Smooth muscle cell (in vitro differentiated cells): Measurements from ENCODE around the gene CCDC184. TPM values are rescaled to one million over a fixed set of nuclear protein-coding genes. Genes with fewer than 3 reads are reported as not detected.

Experiments used
- DNase-seq: peaks from one replicate; lab custom pipeline; 2025; ENCODE audit not compliant: unreplicated experiment; lab: John Stamatoyannopoulos, UW
- H2AFZ ChIP-seq: fragments of 200-600 bp; sonication (generic); 2 replicates; pipeline ENCODE4 v1.6.0; 2016; ENCODE audit warnings: antibody characterized with exemption, low read depth, mild to moderate bottlenecking
- H3F3A ChIP-seq: fragments of 200-600 bp; sonication (generic); 2 replicates; pipeline ENCODE4 v1.6.0; 2017; ENCODE audit warnings: antibody characterized with exemption, low read depth
- H3K27ac ChIP-seq: fragments of 200-600 bp; sonication (generic); 2 replicates; pipeline ENCODE4 v1.5.1; 2016; ENCODE audit warnings: low read depth, mild to moderate bottlenecking
- H3K27me3 ChIP-seq: fragments of 200-600 bp; sonication (generic); 2 replicates; pipeline ENCODE4 v1.6.1; 2016; ENCODE audit warnings: low read depth, mild to moderate bottlenecking
- H3K36me3 ChIP-seq: fragments of 200-600 bp; sonication (generic); 2 replicates; pipeline ENCODE4 v1.5.1; 2016; ENCODE audit warnings: low read depth
- H3K4me1 ChIP-seq: fragments of 200-600 bp; sonication (generic); 2 replicates; pipeline ENCODE4 v1.5.1; 2016; ENCODE audit warnings: low read depth
- H3K4me2 ChIP-seq: fragments of 200-600 bp; sonication (generic); 2 replicates; pipeline ENCODE4 v1.6.0; 2016; ENCODE audit warnings: mild to moderate bottlenecking
- H3K4me3 ChIP-seq: fragments of 200-600 bp; sonication (generic); 2 replicates; pipeline ENCODE4 v1.5.1; 2016; ENCODE audit warnings: mild to moderate bottlenecking
- H3K79me2 ChIP-seq: fragments of 200-600 bp; sonication (generic); 2 replicates; pipeline ENCODE4 v1.6.0; 2016; ENCODE audit warnings: low read depth, mild to moderate bottlenecking
- H3K9ac ChIP-seq: fragments of 200-600 bp; sonication (generic); 2 replicates; pipeline ENCODE4 v1.6.0; 2016; ENCODE audit warnings: low read depth
- H3K9me3 ChIP-seq: fragments of 200-600 bp; sonication (generic); replicated peaks from 2 replicates; pipeline ENCODE4 v1.5.1; 2016; ENCODE audit warnings: low read depth
- H4K20me1 ChIP-seq: fragments of 200-600 bp; sonication (generic); 2 replicates; pipeline ENCODE4 v1.6.0; 2016; ENCODE audit warnings: low read depth
- CTCF ChIP-seq: fragments of 200-600 bp; sonication (generic); IDR thresholded peaks from 2 replicates; pipeline ENCODE4 v1.5.1; 2017; ENCODE audit warnings: borderline replicate concordance, mild to moderate bottlenecking, antibody characterized with exemption; ENCODE audit not compliant: insufficient read depth, poor library complexity, severe bottlenecking
- WGBS: methylation state at CpG from one replicate; pipeline ENCODE4 v1.1.7; 2016; ENCODE audit warnings: low lambda C conversion rate; 5-methylcytosine and 5-hydroxymethylcytosine counted together
- polyA plus RNA-seq: library from polyadenylated mRNA; unstranded; fragments of >200 nt; fragmentation: Nextera tagmentation; extraction: Ambion mirVana; gene quantifications from 2 replicates; pipeline ENCODE4 v1.2.1, GENCODE V29; 2016
- total RNA-seq: library from RNA; depleted of rRNA; stranded (reverse); fragments of >200 nt; gene quantifications from 2 replicates; pipeline ENCODE4 v1.2.3, GENCODE V29; 2014

Gene CCDC184
- total and polyA plus RNA-seq, 2 experiments from 2014 or later, result 23.7 to 74.1 TPM

GRCh38 chr12:48176417-48176751 is 7.1 kb upstream of the CCDC184 start:
- Histone ChIP-seq H3F3A (peaks cover 7% of the 10 kb centered on the region), H3K27ac (peak overlapping the region; percentile 45), H3K79me2 (no peaks in the 10 kb centered on the region), H3K4me1 (peaks cover 24% of the 10 kb centered on the region), H3K36me3 (no peaks in the 10 kb centered on the region), H3K4me2 (peak overlapping the region; percentile 72), H2AFZ (peak overlapping the region; percentile 93), H3K27me3 (peaks cover 11% of the 10 kb centered on the region), H3K9ac (no peak overlapping the region), H3K9me3 (no peaks in the 10 kb centered on the region), H4K20me1 (no peaks in the 10 kb centered on the region), H3K4me3 (no peak overlapping the region)
- DNase-seq, result no peak
- TF ChIP-seq CTCF, result no peak

DNA sequence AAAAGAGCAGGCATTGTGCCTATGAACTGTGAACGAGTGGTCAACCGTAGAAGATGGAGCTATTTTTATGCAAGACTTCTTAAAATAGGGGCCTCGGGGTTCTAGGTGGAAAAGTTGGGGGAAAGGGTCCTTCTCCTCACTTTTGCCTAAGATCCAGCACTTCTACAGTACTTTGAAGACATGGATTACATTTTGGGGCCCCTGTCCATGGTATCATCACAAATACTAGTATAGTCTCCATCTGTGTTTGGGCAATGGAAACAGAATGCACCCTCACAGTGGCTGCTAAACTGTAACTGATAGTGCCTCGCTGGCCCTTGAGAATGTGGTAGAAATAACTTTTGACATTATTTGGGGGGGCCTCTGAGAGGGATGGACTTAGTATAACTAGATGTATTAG is 5.5 kb upstream of the CCDC184 start:
- Histone ChIP-seq H3K79me2 (no peaks in the 10 kb centered on the region), H3K4me3 (no peak overlapping the region), H3K9ac (no peak overlapping the region), H3K27ac (no peak overlapping the region), H3K27me3 (peaks cover 13% of the 10 kb centered on the region), H2AFZ (no peak overlapping the region), H3K36me3 (no peaks in the 10 kb centered on the region), H3K4me2 (no peak overlapping the region), H3K4me1 (peaks cover 32% of the 10 kb centered on the region), H3K9me3 (no peaks in the 10 kb centered on the region), H4K20me1 (no peaks in the 10 kb centered on the region), H3F3A (peaks cover 7% of the 10 kb centered on the region)
- no peak for DNase-seq
- no peak for TF ChIP-seq CTCF
- 83% methylated on average over 4 of the region's 4 CpGs for WGBS

DNA sequence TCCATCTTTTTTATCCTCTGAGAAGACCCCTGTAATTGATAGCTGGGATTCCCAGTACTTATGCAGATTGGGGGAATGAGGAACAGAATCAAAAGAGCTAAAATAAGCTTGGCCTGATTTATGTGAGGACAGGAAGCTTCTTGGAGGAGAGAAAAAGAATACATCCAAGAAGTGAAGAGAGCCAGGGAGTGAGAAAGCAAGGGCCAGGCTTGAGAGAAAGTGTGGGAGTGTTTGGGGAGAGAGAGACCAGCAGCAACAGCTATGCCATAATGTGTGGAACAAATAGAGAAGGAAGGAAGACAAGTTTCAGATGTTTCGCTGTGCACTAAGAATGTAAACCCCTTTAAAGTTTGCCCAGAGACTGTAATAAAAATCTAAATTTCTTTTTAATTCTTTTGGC is 4.0 kb upstream of the CCDC184 start:
- Histone ChIP-seq H3K79me2 (peaks cover 8% of the 10 kb centered on the region), H3K9ac (no peak overlapping the region), H3K4me1 (peaks cover 32% of the 10 kb centered on the region), H3K27ac (no peak overlapping the region), H3K9me3 (no peaks in the 10 kb centered on the region), H4K20me1 (no peaks in the 10 kb centered on the region), H3K4me2 (no peak overlapping the region), H3K27me3 (peaks cover 13% of the 10 kb centered on the region), H3F3A (peaks cover 7% of the 10 kb centered on the region), H3K36me3 (no peaks in the 10 kb centered on the region), H3K4me3 (no peak overlapping the region), H2AFZ (no peak overlapping the region)
- 100% methylated on average over 1 of the region's 1 CpG for WGBS
- no peak for DNase-seq
- no peak for TF ChIP-seq CTCF

- 86% methylated on average over 1 of the region's 1 CpG for WGBS
- Histone ChIP-seq H3K36me3 (no peaks in the 10 kb centered on the region), H3K4me1 (peaks cover 28% of the 10 kb centered on the region), H3K4me2 (no peak overlapping the region), H2AFZ (no peak overlapping the region), H3K9ac (no peak overlapping the region), H3K4me3 (no peak overlapping the region), H3K9me3 (no peaks in the 10 kb centered on the region), H4K20me1 (peaks cover under 1% of the 10 kb centered on the region), H3F3A (peaks cover 7% of the 10 kb centered on the region), H3K27ac (no peak overlapping the region), H3K27me3 (peaks cover 13% of the 10 kb centered on the region), H3K79me2 (peaks cover 17% of the 10 kb centered on the region)
- DNase-seq, result no peak
- TF ChIP-seq CTCF, result no peak
Observed at GRCh38 chr12:48180424-48180823, 3.0 kb upstream of the CCDC184 start.
